Stimulated activated CD8-positive, alpha-beta memory T cell treated with anti-CD3 and anti-CD28 coated beads, Interleukin-4, amount 100 ng/mL, for 48 hours (primary cell): ENCODE measurements around the gene SPATC1L.
"Not testable (repeated sequence)": the region's sequence is repeated elsewhere in the genome, so short reads cannot be mapped to it uniquely, and the experiment has no call there.

Source experiments
- DNase-seq: peaks from one replicate; pipeline ENCODE4 v3.0.0-alpha.2; 2020

SPATC1L gene

GRCh38 chr21:46214478-46215340 lies 30.4 kb upstream of the SPATC1L start:
- no peak for DNase-seq

DNA sequence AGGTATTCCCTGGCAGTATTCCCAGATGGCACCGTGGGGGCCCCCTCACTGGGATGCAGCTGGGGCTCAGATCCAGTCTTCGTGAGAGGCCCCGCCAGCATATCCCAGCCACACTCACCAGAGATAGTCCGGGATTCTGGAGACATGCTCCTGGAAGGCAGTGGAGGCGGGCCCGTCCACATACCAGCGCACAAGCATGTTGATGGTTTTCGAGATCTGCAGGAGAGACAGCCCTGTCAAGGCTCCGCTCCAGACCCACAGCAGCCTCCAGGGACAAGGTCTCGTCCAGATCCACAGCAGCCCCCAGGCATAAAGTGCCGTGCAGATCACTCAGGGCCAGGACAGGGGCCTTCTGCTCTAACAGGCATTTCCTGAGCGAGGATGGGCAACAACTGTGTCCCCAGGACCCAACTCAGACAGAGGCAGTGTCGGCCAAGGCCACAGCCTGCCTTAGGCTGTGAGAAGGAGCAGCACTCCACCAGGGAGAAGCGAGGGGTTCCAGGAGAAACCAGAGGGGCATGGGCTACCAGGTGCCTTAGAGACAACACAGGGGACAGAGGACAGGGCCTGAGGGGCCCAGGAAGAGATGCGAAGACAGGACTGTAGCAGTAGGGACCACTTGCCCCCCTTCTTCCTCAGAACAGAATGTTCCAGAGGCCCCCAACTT lies 29.5 kb upstream of the SPATC1L start:
- DNase-seq = no peak

- DNase-seq = no peak
Observed at GRCh38 chr21:46212721-46213484, 28.6 kb upstream of the SPATC1L start.

DNA sequence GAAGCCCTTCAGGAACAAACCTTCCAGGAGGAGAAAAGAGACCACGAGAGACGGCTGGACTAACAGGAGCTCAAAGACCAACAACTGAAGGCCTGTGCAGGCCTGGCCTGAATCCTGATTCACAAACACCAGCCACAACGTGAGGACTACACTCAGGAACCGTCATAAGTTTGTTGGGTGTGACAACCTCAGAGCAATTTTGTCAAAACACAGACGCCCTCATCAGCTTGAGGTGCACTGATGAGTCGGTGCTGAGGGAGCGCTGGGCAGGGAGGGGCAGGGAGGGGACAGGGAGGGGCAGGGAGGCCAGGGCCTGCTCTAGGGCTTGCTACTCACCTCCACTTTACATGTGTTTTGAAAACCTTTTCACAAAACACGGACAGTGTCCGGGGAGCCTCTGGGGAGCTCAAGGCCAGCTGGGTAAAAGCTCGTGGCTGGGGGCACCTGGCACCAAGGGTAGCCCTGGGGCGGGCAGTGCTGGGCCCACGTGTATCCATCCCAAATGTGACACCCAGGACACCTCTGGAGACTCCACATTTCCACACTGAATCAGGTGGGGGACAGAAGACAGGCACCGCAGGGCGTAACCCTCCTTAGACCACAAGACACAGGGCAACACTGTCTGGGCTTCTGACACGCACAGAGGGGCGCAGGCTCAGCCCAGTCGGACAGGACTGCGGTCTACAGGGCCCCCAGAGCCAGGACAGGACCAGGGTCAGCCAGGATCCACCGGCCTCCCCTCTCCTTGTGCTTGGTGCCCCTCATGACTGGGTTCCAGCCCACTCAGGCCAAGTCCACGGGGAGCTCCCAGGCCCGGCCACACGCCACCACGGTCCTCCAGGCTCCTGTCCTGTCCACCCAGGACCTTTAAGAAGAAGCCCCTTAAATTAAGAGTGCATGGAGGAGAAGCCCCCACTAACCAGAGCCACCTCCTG lies 27.8 kb upstream of the SPATC1L start:
- no peak for DNase-seq

DNA sequence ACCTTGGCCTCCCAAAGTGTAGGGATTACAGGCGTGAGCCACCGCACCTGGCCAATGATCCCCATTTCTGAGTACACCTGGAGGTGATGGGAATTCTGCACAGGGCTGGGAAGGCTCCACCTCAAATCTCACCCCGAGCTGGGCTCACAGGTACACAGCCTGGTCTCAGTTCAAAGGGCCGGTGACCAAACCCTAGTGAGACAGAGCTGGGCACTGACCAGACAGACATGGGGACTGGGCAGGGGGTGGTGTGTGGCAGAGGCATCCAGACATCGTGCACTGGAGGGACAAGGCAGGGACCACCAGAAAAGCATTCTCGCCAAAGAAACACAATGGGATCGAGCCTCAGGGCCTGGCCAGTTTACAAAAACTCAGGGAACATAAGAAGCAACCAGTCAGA lies 27.1 kb upstream of the SPATC1L start:
- no peak for DNase-seq

GRCh38 chr21:46210378-46211136 lies 26.3 kb upstream of the SPATC1L start:
- DNase-seq = no peak

DNA sequence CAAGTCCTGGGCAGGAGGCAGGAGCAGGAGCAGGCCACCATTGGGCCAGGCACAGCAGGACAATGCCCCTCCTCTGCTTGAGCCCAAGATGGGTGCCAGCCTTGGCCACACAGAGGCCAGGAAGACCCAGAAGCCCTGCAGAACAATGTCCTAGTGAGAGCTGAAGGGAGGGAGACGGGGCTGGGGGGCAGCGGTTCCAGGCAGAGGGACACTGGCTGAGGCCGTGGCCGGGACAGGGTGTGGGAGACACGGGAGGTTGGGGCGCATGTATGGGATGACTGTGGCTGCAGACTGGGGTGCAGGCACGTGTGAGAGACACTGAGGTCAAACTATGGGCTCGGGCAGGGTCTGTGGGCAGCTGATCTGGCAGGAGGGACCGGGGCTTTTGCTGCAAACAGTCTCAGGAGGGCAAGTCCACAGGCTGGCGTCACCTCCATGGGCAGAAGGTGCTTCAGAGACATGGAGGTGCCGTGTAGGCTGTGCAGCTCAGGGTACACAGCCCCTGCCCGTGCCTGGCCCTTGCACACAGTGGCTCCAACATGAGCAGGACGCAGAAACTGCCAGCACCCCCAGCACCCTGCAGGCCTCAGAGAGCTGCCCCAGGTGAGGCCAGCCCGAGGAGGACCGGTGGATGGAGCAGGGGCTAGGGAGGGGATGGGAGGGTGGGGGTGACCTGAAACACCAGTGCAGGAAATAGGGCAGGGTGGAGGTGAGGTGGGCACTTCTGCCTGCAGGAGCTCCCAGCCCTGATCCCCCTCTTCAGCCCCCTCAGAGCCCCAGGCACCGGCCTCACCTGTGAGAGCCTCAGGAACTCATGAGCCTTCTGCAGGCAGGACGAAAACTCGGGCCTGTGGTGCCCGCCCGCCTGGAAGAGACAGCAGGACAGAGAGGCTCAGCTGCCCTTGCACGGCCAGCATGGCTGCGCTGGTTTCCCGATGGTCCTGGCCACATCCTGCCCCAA lies 24.8 kb upstream of the SPATC1L start:
- DNase-seq = no peak

GRCh38 chr21:46207920-46208591 lies 23.8 kb upstream of the SPATC1L start:
- DNase-seq = no peak

GRCh38 chr21:46207006-46207919 lies 23.0 kb upstream of the SPATC1L start:
- no peak for DNase-seq

GRCh38 chr21:46206163-46207005 lies 22.1 kb upstream of the SPATC1L start:
- DNase-seq = no peak

DNA sequence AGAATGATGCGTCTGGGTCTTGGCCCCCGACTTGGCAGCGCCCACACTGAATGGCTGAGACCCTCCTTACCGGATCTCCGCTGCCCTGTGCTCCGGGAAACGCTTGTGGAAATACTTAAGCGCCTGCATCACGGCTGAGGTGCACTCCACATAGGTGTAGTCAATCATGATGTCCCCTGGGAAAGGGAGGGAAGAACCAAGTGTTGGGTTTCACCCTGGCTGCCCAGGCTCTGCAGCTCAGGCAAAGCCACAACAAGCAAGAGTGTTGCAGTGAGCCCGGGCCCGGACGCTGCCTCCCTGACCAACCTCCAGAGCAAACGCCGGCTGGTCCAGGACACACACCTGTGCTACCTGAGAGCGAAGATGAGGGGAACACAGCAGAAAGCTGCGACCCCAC lies 21.5 kb upstream of the SPATC1L start:
- no peak for DNase-seq

GRCh38 chr21:46205166-46205565 lies 20.9 kb upstream of the SPATC1L start:
- no peak for DNase-seq

- no peak for DNase-seq
Observed at GRCh38 chr21:46203203-46203600, 18.9 kb upstream of the SPATC1L start.

- DNase-seq = no peak
Observed at GRCh38 chr21:46202592-46203202, 18.4 kb upstream of the SPATC1L start.

DNA sequence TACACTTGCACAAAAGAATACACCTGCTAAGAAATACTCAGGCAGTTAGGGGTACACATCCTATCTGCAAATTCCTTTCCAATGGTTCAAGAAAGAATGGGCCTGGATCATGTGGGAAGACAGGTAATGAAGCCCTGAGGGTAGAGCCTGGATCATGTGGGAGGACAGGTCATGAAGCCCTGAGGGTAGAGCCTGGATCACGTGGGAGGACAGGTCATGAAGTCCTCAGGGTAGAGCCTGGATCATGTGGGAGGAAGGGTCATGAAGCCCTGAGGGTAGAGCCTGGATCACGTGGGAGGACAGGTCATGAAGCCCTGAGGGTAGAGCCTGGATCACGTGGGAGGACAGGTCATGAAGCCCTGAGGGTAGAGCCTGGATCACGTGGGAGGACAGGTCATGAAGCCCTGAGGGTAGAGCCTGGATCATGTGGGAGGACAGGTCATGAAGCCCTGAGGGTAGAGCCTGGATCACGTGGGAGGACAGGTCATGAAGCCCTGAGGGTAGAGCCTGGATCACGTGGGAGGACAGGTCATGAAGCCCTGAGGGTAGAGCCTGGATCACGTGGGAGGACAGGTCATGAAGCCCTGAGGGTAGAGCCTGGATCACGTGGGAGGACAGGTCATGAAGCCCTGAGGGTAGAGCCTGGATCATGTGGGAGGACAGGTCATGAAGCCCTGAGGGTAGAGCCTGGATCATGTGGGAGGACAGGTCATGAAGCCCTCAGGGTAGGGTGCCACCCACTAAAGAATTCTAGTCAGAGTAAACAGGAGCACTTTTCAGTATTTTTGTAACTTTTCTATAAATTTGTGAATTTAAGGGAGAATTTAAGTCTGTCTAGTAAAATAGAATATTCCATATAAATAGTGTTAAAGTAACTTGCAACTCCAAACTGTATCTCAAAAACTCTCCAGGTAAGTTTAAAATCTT lies 16.9 kb upstream of the SPATC1L start:
- DNase-seq = not testable (repeated sequence)
